Measurements from ENCODE around the gene RAB28. TPM values are rescaled to one million over a fixed set of nuclear protein-coding genes. Genes with fewer than 3 reads are reported as not detected.

Gene RAB28
- total RNA-seq, 4 donors from 2014 or later = 3.9 to 8.0 (median 6.7) TPM

- in situ Hi-C loops (cut with MboI; ENCODE audit: low sequenced_read_pairs in 4 of 4) (no loop called here), intact Hi-C loops (cut with DNase I; ENCODE audit: low total_unique reads) (no loop called here)
- no peak overlapping the region for H3K27ac ChIP-seq
- no peak for TF ChIP-seq POLR2A (IDR thresholded peaks at IDR 0.05)
- no peak for TF ChIP-seq CTCF (IDR thresholded peaks at IDR 0.05 in 4 of 5, conservative IDR thresholded peaks at IDR 0.05 in 1 of 5)
- no peaks in the 10 kb centered on the region for H3K9me3 ChIP-seq
- DNase-seq (no peak), ATAC-seq (no peak)
- peaks cover 4 to 8% of the 10 kb centered on the region in 2 donors for H3K4me1 ChIP-seq
- no peak overlapping the region for H3K4me3 ChIP-seq
- H3K36me3 ChIP-seq = no peaks in the 10 kb centered on the region
- H3K27me3 ChIP-seq = no peaks in the 10 kb centered on the region
Measured at GRCh38 chr4:13436962-13437361, 47.2 kb downstream of the RAB28 start.

DNA sequence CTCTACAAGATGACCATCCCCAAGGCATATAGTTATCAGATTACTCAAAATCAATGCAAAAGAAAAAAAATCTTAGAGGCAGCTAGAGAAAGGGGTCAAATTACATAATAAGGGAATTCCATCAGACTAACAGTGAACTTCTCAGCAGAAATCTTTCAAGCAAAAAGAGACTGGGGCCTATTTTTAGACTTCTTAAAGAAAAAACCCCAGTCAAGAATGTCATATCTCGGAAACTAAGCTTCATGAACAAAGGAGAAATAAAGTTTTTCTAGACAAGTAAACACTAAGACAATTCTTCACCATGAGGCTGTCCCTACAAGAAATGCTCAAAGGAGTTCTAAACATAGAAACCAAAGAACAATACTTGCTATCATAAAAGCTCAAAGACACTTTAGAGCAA lies 51.7 kb downstream of the RAB28 start:
- H3K9me3 ChIP-seq = no peaks in the 10 kb centered on the region
- intact Hi-C loops (cut with DNase I; ENCODE audit: low total_unique reads) = no loop called here
- no peak for TF ChIP-seq POLR2A (IDR thresholded peaks at IDR 0.05)
- no peak for TF ChIP-seq CTCF (IDR thresholded peaks at IDR 0.05 in 4 of 5, conservative IDR thresholded peaks at IDR 0.05 in 1 of 5)
- H3K4me3 ChIP-seq = no peak overlapping the region
- no peaks in the 10 kb centered on the region for H3K36me3 ChIP-seq
- DNase-seq = no peak
- H3K4me1 ChIP-seq = peaks cover 4 to 10% of the 10 kb centered on the region in 2 donors
- no peak for ATAC-seq
- in situ Hi-C loops (cut with MboI; ENCODE audit: low sequenced_read_pairs in 4 of 4) = no loop called here
- no peak overlapping the region for H3K27ac ChIP-seq
- H3K27me3 ChIP-seq = no peaks in the 10 kb centered on the region

- no peak overlapping the region for H3K27ac ChIP-seq
- H3K4me3 ChIP-seq = no peak overlapping the region
- TF ChIP-seq CTCF (IDR thresholded peaks at IDR 0.05 in 4 of 5, conservative IDR thresholded peaks at IDR 0.05 in 1 of 5) = no peak
- no peak for TF ChIP-seq POLR2A (IDR thresholded peaks at IDR 0.05)
- intact Hi-C loops (cut with DNase I; ENCODE audit: low total_unique reads) (no loop called here), in situ Hi-C loops (cut with MboI; ENCODE audit: low sequenced_read_pairs in 4 of 4) (no loop called here)
- H3K4me1 ChIP-seq = peaks cover 4 to 10% of the 10 kb centered on the region in 2 donors
- no peaks in the 10 kb centered on the region for H3K27me3 ChIP-seq
- ATAC-seq (no peak), DNase-seq (no peak)
- no peaks in the 10 kb centered on the region for H3K9me3 ChIP-seq
- H3K36me3 ChIP-seq = no peaks in the 10 kb centered on the region
Measured at GRCh38 chr4:13430834-13431568, 53.1 kb downstream of the RAB28 start.

GRCh38 chr4:13427599-13428325 lies 56.4 kb downstream of the RAB28 start:
- Histone ChIP-seq H3K27ac (no peak overlapping the region), H3K9me3 (peaks cover 0 to 4% (median 0%) of the 10 kb centered on the region in 3 donors), H3K4me3 (no peak overlapping the region), H3K27me3 (no peaks in the 10 kb centered on the region), H3K4me1 (peaks cover 4 to 10% of the 10 kb centered on the region in 2 donors), H3K36me3 (no peaks in the 10 kb centered on the region)
- DNase-seq (no peak), ATAC-seq (no peak)
- in situ Hi-C loops (cut with MboI; ENCODE audit: low sequenced_read_pairs in 4 of 4) = no loop called here
- intact Hi-C loops (cut with DNase I; ENCODE audit: low total_unique reads) = loop anchor here (2.0 kb wide), 1 partner anchor 31 kb away; no protein-coding TSS in a partner anchor
- TF ChIP-seq POLR2A (IDR thresholded peaks at IDR 0.05) (no peak), CTCF (IDR thresholded peaks at IDR 0.05 in 4 of 5, conservative IDR thresholded peaks at IDR 0.05 in 1 of 5) (no peak)

Measured in gastrocnemius medialis (tissue), 4 donors.